GM23338 (cell line): ENCODE results near the gene GSTK1. TPM values are rescaled to one million over a fixed set of nuclear protein-coding genes. Genes with fewer than 3 reads are reported as not detected.
"Not testable (repeated sequence)": the region's sequence is repeated elsewhere in the genome, so short reads cannot be mapped to it uniquely, and the experiment has no call there.

Source experiments
- ATAC-seq: fragments of 200-7000 bp; cut with Tn5 transposase; 3 replicates; pipeline ENCODE4 v1.9.1; 2020
- DNase-seq: peaks from one replicate; pipeline ENCODE4 v3.0.0-alpha.2; 2015; ENCODE audit warnings: low spot score
- H2AFZ ChIP-seq: fragments of 200-600 bp; sonication (generic); 2 replicates; pipeline ENCODE4 v1.8.0; 2016; ENCODE audit warnings: antibody characterized with exemption, mild to moderate bottlenecking, moderate library complexity
- H3F3A ChIP-seq: fragments of 200-600 bp; sonication (generic); replicated peaks from 2 replicates; pipeline ENCODE4 v1.8.0; 2017; ENCODE audit warnings: antibody characterized with exemption, mixed run types, low read depth
- H3K27ac ChIP-seq: fragments of 200-600 bp; sonication (generic); 2 replicates; pipeline ENCODE4 v1.6.1; 2016; ENCODE audit warnings: low read depth
- H3K27me3 ChIP-seq: fragments of 200-600 bp; sonication (generic); 2 replicates; pipeline ENCODE4 v1.8.0; 2016; ENCODE audit warnings: mild to moderate bottlenecking, mixed run types, moderate library complexity; ENCODE audit not compliant: insufficient read depth
- H3K36me3 ChIP-seq: fragments of 200-600 bp; sonication (generic); 2 replicates; pipeline ENCODE4 v1.8.0; 2016; ENCODE audit warnings: mild to moderate bottlenecking; ENCODE audit not compliant: insufficient read depth
- H3K4me1 ChIP-seq: fragments of 200-600 bp; sonication (generic); 2 replicates; pipeline ENCODE4 v1.8.0; 2016; ENCODE audit warnings: mild to moderate bottlenecking, moderate library complexity; ENCODE audit not compliant: insufficient read depth
- H3K4me2 ChIP-seq: fragments of 200-600 bp; sonication (generic); 2 replicates; pipeline ENCODE4 v1.7.1; 2017; ENCODE audit warnings: mixed run types
- H3K4me3 ChIP-seq: fragments of 200-600 bp; sonication (generic); 2 replicates; pipeline ENCODE4 v1.6.1; 2016; ENCODE audit warnings: mixed run types
- H3K79me2 ChIP-seq: fragments of 200-600 bp; sonication (generic); replicated peaks from 2 replicates; pipeline ENCODE4 v1.8.0; 2017; ENCODE audit warnings: mild to moderate bottlenecking; ENCODE audit not compliant: insufficient read depth
- H3K9me2 ChIP-seq: fragments of 200-600 bp; sonication (generic); 2 replicates; pipeline ENCODE4 v1.8.0; 2017; ENCODE audit not compliant: insufficient read depth
- H4K20me1 ChIP-seq: fragments of 200-600 bp; sonication (generic); replicated peaks from 2 replicates; pipeline ENCODE4 v1.8.0; 2017; ENCODE audit warnings: mild to moderate bottlenecking; ENCODE audit not compliant: insufficient read depth
- H3K27ac Mint-ChIP-seq: 2 replicates; pipeline ENCODE4 v1.8.0; 2020; ENCODE audit warnings: inconsistent platforms, mild to moderate bottlenecking, moderate library complexity, mixed read lengths
- H3K27me3 Mint-ChIP-seq: 3 replicates; pipeline ENCODE4 v1.8.0; 2022; ENCODE audit warnings: low read depth, mild to moderate bottlenecking, moderate library complexity, mixed read lengths, inconsistent platforms; ENCODE audit not compliant: insufficient read depth, poor library complexity
- H3K36me3 Mint-ChIP-seq: 3 replicates; pipeline ENCODE4 v1.8.0; 2021; ENCODE audit warnings: low read depth, mild to moderate bottlenecking, inconsistent platforms, moderate library complexity, mixed read lengths
- H3K4me1 Mint-ChIP-seq: 3 replicates; pipeline ENCODE4 v1.8.0; 2020; ENCODE audit warnings: mild to moderate bottlenecking, inconsistent platforms, mixed read lengths
- H3K4me3 Mint-ChIP-seq: 3 replicates; pipeline ENCODE4 v1.8.0; 2021; ENCODE audit warnings: moderate library complexity, mild to moderate bottlenecking, inconsistent platforms, mixed read lengths
- H3K9me3 Mint-ChIP-seq: 3 replicates; pipeline ENCODE4 v1.8.0; 2020; ENCODE audit warnings: moderate library complexity, mild to moderate bottlenecking, inconsistent platforms, mixed read lengths
- CREB1 ChIP-seq: fragments of 250-450 bp; sonication (Bioruptor Pico); IDR thresholded peaks from 2 replicates; pipeline ENCODE4 v1.5.0; 2020; ENCODE audit warnings: low read depth, mild to moderate bottlenecking, moderate library complexity
- CTCF ChIP-seq, 2 experiments: fragments of 200-600 bp in 1 of 2; sonication (generic) in 1 of 2; conservative IDR thresholded peaks; 2 replicates each; pipeline versions ENCODE4 v1.5.1 to v1.6.1; 2016 to 2017; ENCODE audit warnings: antibody characterized with exemption in 2 of 2, low read depth in 2 of 2, mild to moderate bottlenecking in 2 of 2, moderate library complexity in 1 of 2
- JUNB ChIP-seq: IDR thresholded peaks from one replicate; pipeline ENCODE4 v1.6.1; 2016; ENCODE audit warnings: antibody characterized with exemption; ENCODE audit not compliant: unreplicated experiment
- NANOG ChIP-seq: IDR thresholded peaks from 2 replicates; pipeline ENCODE4 v1.6.1; 2016; ENCODE audit warnings: antibody characterized with exemption, borderline replicate concordance
- POLR2AphosphoS5 ChIP-seq: IDR thresholded peaks from 2 replicates; pipeline ENCODE4 v1.6.1; 2016; ENCODE audit warnings: antibody characterized with exemption, low read depth
- REST ChIP-seq: IDR thresholded peaks from one replicate; pipeline ENCODE4 v1.6.1; 2018; ENCODE audit warnings: antibody characterized with exemption; ENCODE audit not compliant: unreplicated experiment
- ZNF114 ChIP-seq: fragments of 250-450 bp; sonication (Bioruptor Pico); IDR thresholded peaks from 2 replicates; pipeline ENCODE4 v1.5.0; 2020; ENCODE audit warnings: mild to moderate bottlenecking, moderate library complexity
- ZNF331 ChIP-seq: fragments of 250-450 bp; sonication (Bioruptor Pico); IDR thresholded peaks from 2 replicates; pipeline ENCODE4 v1.5.0; 2020; ENCODE audit warnings: low read depth, mild to moderate bottlenecking, moderate library complexity
- polyA plus RNA-seq: library from polyadenylated mRNA; unstranded; fragments of >200 nt; fragmentation: Nextera tagmentation; extraction: Ambion mirVana; gene quantifications from 2 replicates; pipeline ENCODE4 v1.2.1, GENCODE V29; 2016
- total RNA-seq: library from RNA; depleted of rRNA; stranded (reverse); fragments of >200 nt; shearing (Covaris generic); gene quantifications from 2 replicates; pipeline ENCODE4 v1.2.3, GENCODE V29; 2014

GSTK1 gene
- total and polyA plus RNA-seq, 2 experiments from 2014 or later, result 26.4 to 27.5 TPM

- not testable (repeated sequence) for H3K4me1 ChIP-seq, H4K20me1 ChIP-seq, H3F3A ChIP-seq, ATAC-seq, H3K36me3 Mint-ChIP-seq, H3K27ac ChIP-seq, H3K9me2 ChIP-seq, H3K27me3 ChIP-seq, H3K27me3 Mint-ChIP-seq, H3K36me3 ChIP-seq, H3K79me2 ChIP-seq, H3K9me3 Mint-ChIP-seq, H3K4me1 Mint-ChIP-seq, H3K27ac Mint-ChIP-seq, DNase-seq
- peak overlapping the region; percentile 90 for H3K4me3 Mint-ChIP-seq
- peak overlapping the region; percentile 89 for H3K4me3 ChIP-seq
- peak overlapping the region; percentile 97 for H3K4me2 ChIP-seq
- peak overlapping the region; percentile 90 for H2AFZ ChIP-seq
Observed at GRCh38 chr7:143264196-143264568, 941 bp downstream of the GSTK1 start.

- TF ChIP-seq CTCF (conservative IDR thresholded peaks at IDR 0.05; ENCODE audit: low read depth in 2 of 2) (no peak), REST (no peak), ZNF331 (CRISPR knock-in tag) (no peak), CREB1 (no peak), ZNF114 (CRISPR knock-in tag) (no peak), POLR2AphosphoS5 (no peak), JUNB (no peak), NANOG (no peak)
- Histone ChIP-seq H3K4me3 (no peak overlapping the region), H3F3A (peaks cover 3% of the 10 kb centered on the region; the same call in 1 of the 2 replicates), H3K79me2 (no peaks in the 10 kb centered on the region), H3K4me1 (peaks cover 4% of the 10 kb centered on the region; the same call in 1 of the 2 replicates), H2AFZ (no peak overlapping the region), H3K27ac (no peak overlapping the region), H3K9me2 (0 out of 2 replicates have a peak, but pooled peaks cover 4% of the 10 kb centered on the region), H4K20me1 (no peaks in the 10 kb centered on the region), H3K4me2 (no peak overlapping the region), H3K36me3 (no peaks in the 10 kb centered on the region; the same call in 1 of the 2 replicates), H3K27me3 (0 out of 2 replicates have a peak, but pooled peaks cover 7% of the 10 kb centered on the region)
- Mint-ChIP-seq H3K4me1 (peaks cover 4% of the 10 kb centered on the region), H3K27me3 (peaks cover 9% of the 10 kb centered on the region), H3K9me3 (no peaks in the 10 kb centered on the region; the same call in 2 of the 3 replicates), H3K36me3 (peaks cover 7% of the 10 kb centered on the region; the same call in 2 of the 3 replicates), H3K4me3 (no peak overlapping the region), H3K27ac (no peak overlapping the region)
- DNase-seq (no peak), ATAC-seq (no peak)
Observed at GRCh38 chr7:143265017-143265693, 1.9 kb downstream of the GSTK1 start.
